ENCODE results near the gene PCK1.

- TF ChIP-seq, protein P1, sequence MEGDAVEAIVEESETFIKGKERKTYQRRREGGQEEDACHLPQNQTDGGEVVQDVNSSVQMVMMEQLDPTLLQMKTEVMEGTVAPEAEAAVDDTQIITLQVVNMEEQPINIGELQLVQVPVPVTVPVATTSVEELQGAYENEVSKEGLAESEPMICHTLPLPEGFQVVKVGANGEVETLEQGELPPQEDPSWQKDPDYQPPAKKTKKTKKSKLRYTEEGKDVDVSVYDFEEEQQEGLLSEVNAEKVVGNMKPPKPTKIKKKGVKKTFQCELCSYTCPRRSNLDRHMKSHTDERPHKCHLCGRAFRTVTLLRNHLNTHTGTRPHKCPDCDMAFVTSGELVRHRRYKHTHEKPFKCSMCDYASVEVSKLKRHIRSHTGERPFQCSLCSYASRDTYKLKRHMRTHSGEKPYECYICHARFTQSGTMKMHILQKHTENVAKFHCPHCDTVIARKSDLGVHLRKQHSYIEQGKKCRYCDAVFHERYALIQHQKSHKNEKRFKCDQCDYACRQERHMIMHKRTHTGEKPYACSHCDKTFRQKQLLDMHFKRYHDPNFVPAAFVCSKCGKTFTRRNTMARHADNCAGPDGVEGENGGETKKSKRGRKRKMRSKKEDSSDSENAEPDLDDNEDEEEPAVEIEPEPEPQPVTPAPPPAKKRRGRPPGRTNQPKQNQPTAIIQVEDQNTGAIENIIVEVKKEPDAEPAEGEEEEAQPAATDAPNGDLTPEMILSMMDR (IDR thresholded peaks at IDR 0.05), result no peak
- TF ChIP-seq POLR2AphosphoS5 (IDR thresholded peaks at IDR 0.05), result no peak
These were observed 7.4 kb downstream of the PCK1 start for GRCh38 chr20:57568088-57568896.

Data from breast epithelium (tissue), 3 donors.